ENCODE results near the gene SCUBE3.

Gene SCUBE3

DNA sequence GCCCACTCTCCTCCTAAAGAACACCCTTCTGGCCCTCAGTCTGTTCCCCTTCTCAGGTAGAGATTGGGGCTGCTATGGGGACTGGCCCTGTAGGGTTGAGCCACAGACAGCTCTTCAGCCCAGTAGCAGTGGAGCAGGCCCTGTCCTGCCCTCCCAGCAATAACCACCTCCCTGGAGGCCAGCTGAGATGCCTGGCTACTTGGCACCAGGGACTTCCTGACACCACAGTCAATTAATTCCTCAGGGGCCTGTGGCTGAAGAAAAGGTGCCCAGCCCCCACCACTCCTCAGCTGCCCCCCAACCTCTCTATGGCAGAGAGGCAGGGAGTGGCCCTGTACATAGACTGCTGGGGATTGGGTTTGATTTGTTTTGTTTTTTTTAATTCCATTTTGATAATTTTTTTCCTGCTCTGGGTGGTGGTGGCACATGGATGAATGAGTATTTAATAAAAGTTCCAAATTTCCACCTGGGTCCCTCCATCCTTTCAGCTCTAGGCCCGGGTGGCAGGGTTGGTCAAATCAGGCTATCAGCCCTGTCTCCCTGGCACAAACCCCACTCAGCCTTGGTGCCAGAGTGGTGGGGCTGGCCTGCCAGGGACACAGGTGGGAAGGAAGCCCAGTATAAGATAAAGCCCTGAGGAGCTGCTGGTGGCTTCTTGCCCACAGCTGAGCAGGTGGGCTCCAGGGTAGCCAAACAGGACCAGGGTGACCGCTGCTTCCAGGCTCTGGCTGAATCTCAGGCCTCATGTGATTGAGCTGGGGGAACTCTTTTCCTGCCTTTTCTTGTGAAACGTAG is 82.0 kb downstream of the SCUBE3 start:
- Histone ChIP-seq H3K27me3 (no peaks in the 10 kb centered on the region), H3K36me3 (peaks cover 29 to 60% (median 53%) of the 10 kb centered on the region in 3 donors)
- intact Hi-C loops (cut with DNase I; ENCODE audit: low total_unique reads), result no loop called here

DNA sequence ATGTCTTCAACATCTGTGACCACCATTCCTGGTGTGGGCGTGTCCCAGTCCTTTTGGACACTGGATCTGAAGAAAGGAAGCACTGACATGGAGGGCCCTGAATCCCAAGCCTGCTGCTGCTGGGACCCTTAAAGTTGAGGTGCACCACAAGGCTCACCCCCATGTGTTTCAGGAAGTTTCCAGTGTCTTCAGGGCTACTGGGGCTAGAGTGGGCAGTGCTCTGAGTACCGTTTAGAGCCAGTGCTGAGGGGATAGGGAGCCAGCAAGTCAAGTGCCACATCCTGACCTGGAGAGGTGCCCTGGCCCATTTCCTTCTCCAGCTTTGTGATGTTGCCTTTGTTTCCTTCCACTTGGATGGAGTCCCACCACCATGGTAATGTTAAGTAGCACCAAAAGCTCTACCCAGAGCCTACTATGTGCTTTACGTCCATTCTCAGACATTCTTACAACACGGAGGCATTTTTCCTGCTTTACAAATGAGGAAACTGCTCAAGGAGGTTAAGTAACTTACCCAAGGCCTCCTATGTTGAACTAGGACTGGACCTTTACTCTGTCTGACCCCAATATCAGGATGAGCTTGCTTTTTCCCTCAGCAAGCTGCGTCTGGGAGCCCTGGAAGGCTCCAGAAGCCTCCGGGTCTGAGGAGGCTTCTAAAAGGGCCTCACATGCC is 83.3 kb downstream of the SCUBE3 start:
- Histone ChIP-seq H3K27me3 (no peaks in the 10 kb centered on the region), H3K4me3 (peak overlapping the region in 1 of 2 donors; percentile 40), H3K4me1 (peaks cover 0 to 12% (median 1%) of the 10 kb centered on the region in 4 donors), H3K36me3 (peaks cover 16 to 47% (median 40%) of the 10 kb centered on the region in 3 donors), H3K27ac (no peak overlapping the region), H3K9me3 (no peaks in the 10 kb centered on the region)
- TF ChIP-seq, protein P1, sequence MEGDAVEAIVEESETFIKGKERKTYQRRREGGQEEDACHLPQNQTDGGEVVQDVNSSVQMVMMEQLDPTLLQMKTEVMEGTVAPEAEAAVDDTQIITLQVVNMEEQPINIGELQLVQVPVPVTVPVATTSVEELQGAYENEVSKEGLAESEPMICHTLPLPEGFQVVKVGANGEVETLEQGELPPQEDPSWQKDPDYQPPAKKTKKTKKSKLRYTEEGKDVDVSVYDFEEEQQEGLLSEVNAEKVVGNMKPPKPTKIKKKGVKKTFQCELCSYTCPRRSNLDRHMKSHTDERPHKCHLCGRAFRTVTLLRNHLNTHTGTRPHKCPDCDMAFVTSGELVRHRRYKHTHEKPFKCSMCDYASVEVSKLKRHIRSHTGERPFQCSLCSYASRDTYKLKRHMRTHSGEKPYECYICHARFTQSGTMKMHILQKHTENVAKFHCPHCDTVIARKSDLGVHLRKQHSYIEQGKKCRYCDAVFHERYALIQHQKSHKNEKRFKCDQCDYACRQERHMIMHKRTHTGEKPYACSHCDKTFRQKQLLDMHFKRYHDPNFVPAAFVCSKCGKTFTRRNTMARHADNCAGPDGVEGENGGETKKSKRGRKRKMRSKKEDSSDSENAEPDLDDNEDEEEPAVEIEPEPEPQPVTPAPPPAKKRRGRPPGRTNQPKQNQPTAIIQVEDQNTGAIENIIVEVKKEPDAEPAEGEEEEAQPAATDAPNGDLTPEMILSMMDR (IDR thresholded peaks at IDR 0.05), result no peak
- DNase-seq, result peak in 1 of 2 donors; percentile 54
- intact Hi-C loops (cut with DNase I; ENCODE audit: low total_unique reads), result no loop called here

More for the DNA sequence above, 82.0 kb downstream of the SCUBE3 start:
- H3K27ac ChIP-seq, result no peak overlapping the region
- no peaks in the 10 kb centered on the region for H3K9me3 ChIP-seq
- DNase-seq, result peak in 1 of 2 donors; percentile 58
- no peak overlapping the region for H3K4me3 ChIP-seq
- H3K4me1 ChIP-seq, result peaks cover 0 to 12% (median 1%) of the 10 kb centered on the region in 4 donors
- TF ChIP-seq, protein P1 (IDR thresholded peaks at IDR 0.05), result no peak

DNA sequence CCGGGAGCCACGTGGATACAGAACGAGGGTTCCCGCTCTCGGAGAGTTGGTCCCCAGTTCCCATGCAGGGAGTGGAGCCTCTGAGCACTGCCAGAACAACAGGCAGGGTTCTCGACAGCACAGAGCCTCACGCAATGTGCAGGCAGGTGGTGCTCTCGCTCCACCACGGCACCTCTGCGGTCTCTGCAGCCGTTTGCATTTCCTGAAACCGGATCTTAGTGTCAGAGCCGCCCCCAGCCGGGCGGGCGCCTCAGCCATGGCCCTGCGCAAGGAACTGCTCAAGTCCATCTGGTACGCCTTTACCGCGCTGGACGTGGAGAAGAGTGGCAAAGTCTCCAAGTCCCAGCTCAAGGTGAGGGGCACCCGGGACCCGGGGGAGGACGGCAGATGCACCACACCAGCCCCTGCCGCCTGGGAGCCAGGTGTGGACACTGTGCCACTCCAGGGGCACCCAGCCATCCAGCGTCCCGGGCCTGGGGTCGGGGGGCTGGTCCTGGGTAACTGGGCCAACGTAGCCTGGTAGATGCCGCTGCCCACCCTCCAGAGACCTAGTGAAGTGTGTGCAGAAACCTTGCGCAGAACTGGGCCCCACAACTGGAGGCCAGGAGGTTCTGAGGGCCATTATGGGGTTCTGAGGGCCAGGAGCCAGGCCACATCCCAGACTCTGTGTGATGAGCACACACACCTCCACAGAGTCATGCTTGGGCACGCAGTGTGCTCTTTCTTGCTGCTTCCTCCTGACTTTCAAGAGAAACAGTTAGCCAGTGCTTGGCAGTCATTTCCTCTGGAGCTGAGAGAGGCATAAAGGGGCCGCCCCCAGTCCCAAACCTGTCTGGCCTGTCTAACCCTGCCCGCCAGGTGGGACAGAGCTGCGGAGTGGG is 84.1 kb downstream of the SCUBE3 start, which contains the start of gene DEF6:
Gene DEF6 (plus strand): TSS at position 218 of the 881 bp plus-strand sequence. CDS start 39 bp downstream, at position 257.
- peak; percentile 70 to 79 for DNase-seq
- TF ChIP-seq, protein P1 (IDR thresholded peaks at IDR 0.05), result peak; percentile 49
- peaks cover 0 to 12% (median 1%) of the 10 kb centered on the region in 4 donors for H3K4me1 ChIP-seq
- no peak within 1 kb of the TSS for H3K27ac ChIP-seq
- H3K27me3 ChIP-seq, result no peaks in the 10 kb centered on the region
- intact Hi-C loops (cut with DNase I; ENCODE audit: low total_unique reads), result no loop called here
- no peaks in the 10 kb centered on the region for H3K9me3 ChIP-seq
- peaks cover 11 to 39% (median 33%) of the 10 kb centered on the region in 3 donors for H3K36me3 ChIP-seq
- peak within 1 kb of the TSS; percentile 31 to 40 for H3K4me3 ChIP-seq

DNA sequence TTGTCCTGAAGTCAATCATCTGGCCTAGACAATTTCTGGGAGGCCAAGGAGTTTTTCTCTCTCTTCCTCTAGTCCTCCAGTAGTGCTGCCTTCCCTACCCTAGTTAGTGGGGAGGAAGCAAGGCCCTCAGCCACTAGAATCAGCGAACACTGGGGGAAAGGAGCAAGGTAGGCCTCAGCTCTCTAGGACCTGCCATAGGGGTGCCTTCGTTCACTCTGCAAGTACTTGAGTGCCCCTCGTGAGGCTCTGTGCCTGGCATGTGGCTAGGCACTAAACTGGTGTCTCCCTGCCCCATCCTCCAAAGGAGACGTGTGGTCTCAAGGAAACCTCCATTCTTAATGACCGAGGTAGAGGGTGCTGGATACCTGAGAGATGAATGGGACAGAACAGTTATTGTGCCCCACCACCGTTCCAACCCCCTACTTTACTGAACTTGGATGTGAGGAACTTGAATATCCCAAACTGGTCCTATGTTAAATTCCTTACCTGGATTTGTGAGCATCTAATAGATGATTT is 84.9 kb downstream of the SCUBE3 start:
- intact Hi-C loops (cut with DNase I; ENCODE audit: low total_unique reads), result no loop called here
- Histone ChIP-seq H3K27ac (no peak overlapping the region), H3K36me3 (peaks cover 7 to 30% (median 26%) of the 10 kb centered on the region in 3 donors), H3K4me3 (no peak overlapping the region), H3K4me1 (peaks cover 0 to 12% (median 1%) of the 10 kb centered on the region in 4 donors), H3K9me3 (no peaks in the 10 kb centered on the region), H3K27me3 (no peaks in the 10 kb centered on the region)
- TF ChIP-seq, protein P1 (IDR thresholded peaks at IDR 0.05), result no peak
- peak in 1 of 2 donors; percentile 51 for DNase-seq

DNA sequence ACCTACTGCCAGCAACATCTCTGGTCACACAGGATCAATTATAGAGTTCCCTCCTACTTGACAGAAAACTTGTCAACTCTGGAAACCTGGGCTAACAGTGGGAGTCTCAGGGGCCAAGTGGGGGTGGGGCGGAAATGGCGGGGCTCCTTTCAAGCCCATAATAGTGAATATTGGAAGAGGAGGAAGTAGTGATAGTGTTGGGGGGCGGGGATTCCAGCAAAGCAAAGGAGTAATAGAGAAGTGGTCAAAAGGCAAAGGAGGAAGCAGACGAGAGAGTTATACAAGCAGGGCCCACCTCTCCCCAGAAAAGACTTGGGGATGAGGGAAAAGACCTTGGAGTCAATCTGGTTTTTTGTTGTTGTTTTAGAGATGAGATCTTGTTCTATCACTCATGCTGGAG is 85.9 kb downstream of the SCUBE3 start:
- intact Hi-C loops (cut with DNase I; ENCODE audit: low total_unique reads), result no loop called here
- peaks cover 0 to 12% (median 1%) of the 10 kb centered on the region in 4 donors for H3K4me1 ChIP-seq
- no peak overlapping the region for H3K27ac ChIP-seq
- peaks cover 7 to 21% (median 16%) of the 10 kb centered on the region in 3 donors for H3K36me3 ChIP-seq
- peak; percentile 52 to 64 for DNase-seq
- no peaks in the 10 kb centered on the region for H3K9me3 ChIP-seq
- TF ChIP-seq, protein P1 (IDR thresholded peaks at IDR 0.05), result no peak
- H3K27me3 ChIP-seq, result no peaks in the 10 kb centered on the region
- H3K4me3 ChIP-seq, result no peak overlapping the region

Measured in tibial artery (tissue), 4 donors.